MM.1S (cell line): ENCODE data around the gene FAM124A.

Experiments
- DNase-seq: peaks from one replicate; pipeline ENCODE4 v3.0.0-alpha.2; 2015
- H2AFZ ChIP-seq: fragments of 300-600 bp; sonication (generic); 2 replicates; pipeline ENCODE4 v1.6.0; 2016; ENCODE audit warnings: antibody characterized with exemption, low read length
- H3F3A ChIP-seq: fragments of 300-600 bp; sonication (generic); 2 replicates; pipeline ENCODE4 v1.6.1; 2016; ENCODE audit warnings: mild to moderate bottlenecking, antibody characterized with exemption, low read length, moderate library complexity, mixed read lengths; ENCODE audit not compliant: insufficient read depth
- H3K27ac ChIP-seq: fragments of 300-600 bp; sonication (generic); 2 replicates; pipeline ENCODE4 v1.5.1; 2016; ENCODE audit warnings: mild to moderate bottlenecking, low read length
- H3K27me3 ChIP-seq: fragments of 300-600 bp; sonication (generic); replicated peaks from 2 replicates; pipeline ENCODE4 v1.6.0; 2016; ENCODE audit warnings: low read length; ENCODE audit not compliant: insufficient read depth
- H3K36me3 ChIP-seq: fragments of 300-600 bp; sonication (generic); replicated peaks from 2 replicates; pipeline ENCODE4 v1.6.1; 2016; ENCODE audit warnings: mild to moderate bottlenecking, low read length, mixed read lengths; ENCODE audit not compliant: insufficient read depth
- H3K4me1 ChIP-seq: fragments of 300-600 bp; sonication (generic); 2 replicates; pipeline ENCODE4 v1.6.1; 2016; ENCODE audit warnings: low read length, mixed read lengths
- H3K4me2 ChIP-seq: fragments of 300-600 bp; sonication (generic); 2 replicates; pipeline ENCODE4 v1.6.0; 2016; ENCODE audit warnings: low read depth, low read length
- H3K4me3 ChIP-seq: fragments of 300-600 bp; sonication (generic); 2 replicates; pipeline ENCODE4 v1.5.1; 2016; ENCODE audit warnings: low read length, mixed read lengths
- H3K79me2 ChIP-seq: fragments of 300-600 bp; sonication (generic); 2 replicates; pipeline ENCODE4 v1.6.1; 2016; ENCODE audit warnings: mixed run types, low read length, mixed read lengths
- H3K9ac ChIP-seq: fragments of 300-600 bp; sonication (generic); 2 replicates; pipeline ENCODE4 v1.6.1; 2016; ENCODE audit warnings: low read length, mixed read lengths
- H3K9me2 ChIP-seq: fragments of 300-600 bp; sonication (generic); replicated peaks from 2 replicates; pipeline ENCODE4 v1.6.1; 2016; ENCODE audit warnings: mild to moderate bottlenecking, low read length, mixed read lengths; ENCODE audit not compliant: insufficient read depth
- H3K9me3 ChIP-seq: fragments of 300-600 bp; sonication (generic); replicated peaks from 2 replicates; pipeline ENCODE4 v1.6.1; 2016; ENCODE audit warnings: mild to moderate bottlenecking, low read length, mixed read lengths; ENCODE audit not compliant: insufficient read depth
- H4K20me1 ChIP-seq: fragments of 300-600 bp; sonication (generic); 2 replicates; pipeline ENCODE4 v1.6.1; 2016; ENCODE audit warnings: mild to moderate bottlenecking, low read length, moderate library complexity, mixed read lengths; ENCODE audit not compliant: insufficient read depth
- EZH2 ChIP-seq: fragments of 300-600 bp; sonication (generic); optimal IDR thresholded peaks from 2 replicates; pipeline ENCODE3; 2017; ENCODE audit warnings: low read depth, mild to moderate bottlenecking, antibody characterized with exemption, low read length, mixed read lengths
- EZH2phosphoT487 ChIP-seq: fragments of 300-600 bp; sonication (generic); IDR thresholded peaks from 2 replicates; pipeline ENCODE4 v1.6.1; 2018; ENCODE audit warnings: antibody characterized with exemption, low read length
- TF ChIP-seq, protein P1 (sequence below): fragments of 300-600 bp; sonication (generic); IDR thresholded peaks from 2 replicates; pipeline ENCODE4 v1.5.1; 2016; ENCODE audit warnings: antibody characterized with exemption, low read length, mixed read lengths

The FAM124A gene

GRCh38 chr13:51193387-51193786, 28.8 kb upstream of the FAM124A start:
- Histone ChIP-seq H3K4me3 (no peak overlapping the region), H2AFZ (no peak overlapping the region), H3K4me1 (no peaks in the 10 kb centered on the region), H3F3A (no peaks in the 10 kb centered on the region), H3K27me3 (no peaks in the 10 kb centered on the region), H3K9me3 (no peaks in the 10 kb centered on the region), H3K27ac (no peak overlapping the region), H4K20me1 (no peaks in the 10 kb centered on the region), H3K9ac (no peak overlapping the region), H3K9me2 (no peaks in the 10 kb centered on the region), H3K4me2 (no peak overlapping the region), H3K36me3 (no peaks in the 10 kb centered on the region), H3K79me2 (no peaks in the 10 kb centered on the region)
- no peak for DNase-seq
- TF ChIP-seq EZH2phosphoT487 = no peak
- TF ChIP-seq, protein P1, sequence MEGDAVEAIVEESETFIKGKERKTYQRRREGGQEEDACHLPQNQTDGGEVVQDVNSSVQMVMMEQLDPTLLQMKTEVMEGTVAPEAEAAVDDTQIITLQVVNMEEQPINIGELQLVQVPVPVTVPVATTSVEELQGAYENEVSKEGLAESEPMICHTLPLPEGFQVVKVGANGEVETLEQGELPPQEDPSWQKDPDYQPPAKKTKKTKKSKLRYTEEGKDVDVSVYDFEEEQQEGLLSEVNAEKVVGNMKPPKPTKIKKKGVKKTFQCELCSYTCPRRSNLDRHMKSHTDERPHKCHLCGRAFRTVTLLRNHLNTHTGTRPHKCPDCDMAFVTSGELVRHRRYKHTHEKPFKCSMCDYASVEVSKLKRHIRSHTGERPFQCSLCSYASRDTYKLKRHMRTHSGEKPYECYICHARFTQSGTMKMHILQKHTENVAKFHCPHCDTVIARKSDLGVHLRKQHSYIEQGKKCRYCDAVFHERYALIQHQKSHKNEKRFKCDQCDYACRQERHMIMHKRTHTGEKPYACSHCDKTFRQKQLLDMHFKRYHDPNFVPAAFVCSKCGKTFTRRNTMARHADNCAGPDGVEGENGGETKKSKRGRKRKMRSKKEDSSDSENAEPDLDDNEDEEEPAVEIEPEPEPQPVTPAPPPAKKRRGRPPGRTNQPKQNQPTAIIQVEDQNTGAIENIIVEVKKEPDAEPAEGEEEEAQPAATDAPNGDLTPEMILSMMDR = no peak
- TF ChIP-seq EZH2 = no peak

DNA sequence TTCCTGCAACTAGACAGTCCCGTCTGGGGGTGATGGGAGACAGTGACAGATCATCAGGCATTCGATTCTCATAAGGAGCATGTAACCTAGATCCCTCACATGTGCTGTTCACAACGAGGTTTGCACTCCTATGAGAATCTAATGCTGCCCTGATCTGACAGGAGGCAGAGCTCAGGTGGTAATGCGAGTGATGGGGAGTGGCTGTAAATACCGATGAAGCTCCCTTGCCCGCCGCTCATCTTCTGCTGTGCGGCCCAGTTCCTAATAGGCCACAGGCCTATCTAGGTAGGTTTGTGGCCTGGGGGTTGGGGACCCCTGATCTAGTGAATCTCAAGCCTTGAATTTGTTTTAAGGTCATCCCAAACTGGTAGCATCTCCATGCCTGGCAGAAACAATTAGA, 27.3 kb upstream of the FAM124A start:
- Histone ChIP-seq H3K9me2 (no peaks in the 10 kb centered on the region), H3K4me1 (no peaks in the 10 kb centered on the region), H3K9me3 (no peaks in the 10 kb centered on the region), H4K20me1 (no peaks in the 10 kb centered on the region), H3K79me2 (no peaks in the 10 kb centered on the region), H3F3A (no peaks in the 10 kb centered on the region), H3K36me3 (no peaks in the 10 kb centered on the region), H3K27me3 (no peaks in the 10 kb centered on the region), H3K4me2 (no peak overlapping the region), H2AFZ (no peak overlapping the region), H3K4me3 (no peak overlapping the region), H3K27ac (no peak overlapping the region), H3K9ac (no peak overlapping the region)
- no peak for TF ChIP-seq EZH2phosphoT487
- TF ChIP-seq, protein P1 = no peak
- no peak for TF ChIP-seq EZH2
- no peak for DNase-seq

GRCh38 chr13:51201886-51202285, 20.3 kb upstream of the FAM124A start:
- Histone ChIP-seq H3K36me3 (no peaks in the 10 kb centered on the region), H3K79me2 (no peaks in the 10 kb centered on the region), H3K4me2 (no peak overlapping the region), H3K4me3 (no peak overlapping the region), H4K20me1 (no peaks in the 10 kb centered on the region), H3K9me2 (no peaks in the 10 kb centered on the region), H3K27me3 (no peaks in the 10 kb centered on the region), H3K9me3 (no peaks in the 10 kb centered on the region), H3K27ac (no peak overlapping the region), H3K9ac (no peak overlapping the region), H3K4me1 (no peaks in the 10 kb centered on the region), H3F3A (no peaks in the 10 kb centered on the region), H2AFZ (no peak overlapping the region)
- TF ChIP-seq EZH2 = no peak
- TF ChIP-seq, protein P1 = no peak
- no peak for DNase-seq
